Transverse colon (tissue), 3 donors: Measurements from ENCODE around the gene COMMD7.

ENCODE experiments used
- POLR2A ChIP-seq: fragments of 450-650 bp; IDR thresholded peaks from one replicate; pipeline ENCODE4 v1.6.1; 2016; ENCODE audit warnings: antibody characterized with exemption, mild to moderate bottlenecking, moderate library complexity
- TF ChIP-seq, protein P1 (sequence below), 5 experiments: fragments of 200-600 bp in 3 of 5; fragments of 450-650 bp in 2 of 5; sonication (generic) in 3 of 5; IDR thresholded peaks; 1 replicate in 2 of 5; 2 replicates in 3 of 5; pipeline ENCODE4 v1.5.1; 2016 to 2017; ENCODE audit warnings: antibody characterized with exemption in 5 of 5, inconsistent platforms in 3 of 5, mild to moderate bottlenecking in 2 of 5, moderate library complexity in 1 of 5

DNA sequence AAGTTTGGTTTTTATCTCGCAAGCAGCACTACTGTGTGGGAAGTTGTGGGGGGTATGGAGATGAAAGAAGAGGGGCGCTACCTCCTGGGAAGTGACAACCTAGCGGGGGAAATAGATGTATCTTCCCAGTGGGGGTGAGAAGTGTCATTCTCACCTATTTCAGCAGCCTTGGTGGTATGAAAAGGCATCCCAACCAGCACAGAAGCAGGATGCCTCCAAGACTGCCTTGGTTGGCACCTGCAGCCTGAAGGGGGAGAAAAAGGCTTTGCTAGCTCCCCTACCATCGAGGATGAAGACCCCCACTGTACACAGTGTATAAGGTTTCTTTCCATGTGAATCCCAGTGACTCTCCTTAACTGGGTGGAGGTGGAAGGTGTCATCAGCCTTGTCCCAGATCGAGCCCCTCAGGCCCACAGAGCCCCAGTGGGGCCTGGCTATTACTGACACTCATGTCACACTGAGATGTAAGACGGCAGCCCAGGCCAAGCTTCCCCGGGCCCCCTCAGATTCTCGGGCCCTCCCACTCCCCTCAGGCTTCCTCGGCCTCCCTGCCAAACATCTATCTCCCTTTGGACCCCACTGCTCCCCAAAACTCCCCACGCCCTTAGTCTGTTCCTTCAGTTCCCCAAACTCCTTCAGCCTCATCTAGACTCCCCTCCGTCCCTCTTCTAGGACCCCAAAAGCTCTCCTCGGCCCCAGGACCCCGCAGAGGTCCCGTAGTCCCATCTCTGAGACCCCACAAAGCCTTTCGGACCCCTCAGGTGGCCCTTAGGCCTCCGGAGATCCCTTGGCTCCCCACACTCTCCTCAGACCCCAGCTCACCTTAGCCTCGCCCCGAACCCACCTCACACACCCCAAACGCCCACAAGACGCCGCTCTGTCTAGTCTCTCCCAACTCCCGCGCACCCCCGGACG lies 688 bp downstream of the COMMD7 start:
- no peak for TF ChIP-seq POLR2A
- TF ChIP-seq, protein P1, sequence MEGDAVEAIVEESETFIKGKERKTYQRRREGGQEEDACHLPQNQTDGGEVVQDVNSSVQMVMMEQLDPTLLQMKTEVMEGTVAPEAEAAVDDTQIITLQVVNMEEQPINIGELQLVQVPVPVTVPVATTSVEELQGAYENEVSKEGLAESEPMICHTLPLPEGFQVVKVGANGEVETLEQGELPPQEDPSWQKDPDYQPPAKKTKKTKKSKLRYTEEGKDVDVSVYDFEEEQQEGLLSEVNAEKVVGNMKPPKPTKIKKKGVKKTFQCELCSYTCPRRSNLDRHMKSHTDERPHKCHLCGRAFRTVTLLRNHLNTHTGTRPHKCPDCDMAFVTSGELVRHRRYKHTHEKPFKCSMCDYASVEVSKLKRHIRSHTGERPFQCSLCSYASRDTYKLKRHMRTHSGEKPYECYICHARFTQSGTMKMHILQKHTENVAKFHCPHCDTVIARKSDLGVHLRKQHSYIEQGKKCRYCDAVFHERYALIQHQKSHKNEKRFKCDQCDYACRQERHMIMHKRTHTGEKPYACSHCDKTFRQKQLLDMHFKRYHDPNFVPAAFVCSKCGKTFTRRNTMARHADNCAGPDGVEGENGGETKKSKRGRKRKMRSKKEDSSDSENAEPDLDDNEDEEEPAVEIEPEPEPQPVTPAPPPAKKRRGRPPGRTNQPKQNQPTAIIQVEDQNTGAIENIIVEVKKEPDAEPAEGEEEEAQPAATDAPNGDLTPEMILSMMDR (IDR thresholded peaks at IDR 0.05) = no peak
